Measurements from ENCODE around the gene LHCGR. TPM values are rescaled to one million over a fixed set of nuclear protein-coding genes. Genes with fewer than 3 reads are reported as not detected.

Gene LHCGR
- total RNA-seq, 2 experiments from 2014 or later, result not detected

- ChIA-PET CTCF (ENCODE audit: unreplicated experiment) (no interaction called here), POLR2A (no interaction called here)
- no TSS peak for BruUV-seq (replicated peaks)
- no peaks in the 10 kb centered on the region for H3K36me3 ChIP-seq (ENCODE audit: insufficient read depth, low read length)
- no peaks in the 10 kb centered on the region for H3K79me2 ChIP-seq (ENCODE audit: insufficient read depth, low read depth, low read length)
- H3K9me2 ChIP-seq (ENCODE audit: insufficient read depth, low read length), result no peaks in the 10 kb centered on the region
- no peaks in the 10 kb centered on the region for H3K4me1 ChIP-seq (ENCODE audit: insufficient read depth, low read length, poor library complexity, severe bottlenecking)
- no peak overlapping the region for H3K4me3 ChIP-seq (ENCODE audit: low read depth, low read length, poor library complexity, severe bottlenecking)
- H2AFZ ChIP-seq (ENCODE audit: low read length), result no peak overlapping the region
- no peak overlapping the region for H3K27ac ChIP-seq (ENCODE audit: low read depth, low read length, poor library complexity, severe bottlenecking)
- intact Hi-C loops (cut with micrococcal nuclease; ENCODE audit: unreplicated experiment), result no loop called here
- TF ChIP-seq EZH2phosphoT487 (IDR thresholded peaks at IDR 0.05; ENCODE audit: borderline replicate concordance, low read depth, low read length), result no peak
- TF ChIP-seq CTCF (conservative IDR thresholded peaks at IDR 0.05; ENCODE audit: low read length), result no peak
- DNase-seq (ENCODE audit: low spot score), result no peak
- H4K20me1 ChIP-seq (ENCODE audit: insufficient read depth, low read length), result no peaks in the 10 kb centered on the region
- no peaks in the 10 kb centered on the region for H3K9me3 ChIP-seq (ENCODE audit: low read length)
- no peak overlapping the region for H3K4me2 ChIP-seq (ENCODE audit: low read length)
These were observed 38.1 kb upstream of the LHCGR start for GRCh38 chr2:48793671-48794070.

DNA sequence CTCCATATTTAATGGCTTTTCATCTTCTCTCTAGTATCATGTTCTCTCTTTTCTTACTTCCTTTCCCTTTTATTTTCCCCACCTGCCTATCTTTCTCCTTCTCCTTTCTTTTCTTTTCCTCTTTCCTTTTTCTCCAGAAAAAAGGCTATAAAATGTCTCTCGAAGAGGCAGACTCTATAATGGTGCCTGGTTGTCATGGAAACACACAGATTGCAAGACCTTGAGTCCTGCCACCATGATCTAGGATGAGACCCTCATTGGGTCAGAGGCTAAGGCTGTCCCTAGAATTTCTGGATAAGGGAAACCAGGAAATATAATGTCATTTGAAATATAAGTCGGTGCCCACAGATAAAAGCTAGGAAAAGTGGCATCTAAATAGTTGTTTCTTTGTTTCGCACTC lies 36.5 kb upstream of the LHCGR start:
- Histone ChIP-seq H2AFZ (ENCODE audit: low read length) (no peak overlapping the region), H3K9me2 (ENCODE audit: insufficient read depth, low read length) (no peaks in the 10 kb centered on the region), H4K20me1 (ENCODE audit: insufficient read depth, low read length) (no peaks in the 10 kb centered on the region), H3K4me3 (ENCODE audit: low read depth, low read length, poor library complexity, severe bottlenecking) (no peak overlapping the region), H3K4me2 (ENCODE audit: low read length) (no peak overlapping the region), H3K27ac (ENCODE audit: low read depth, low read length, poor library complexity, severe bottlenecking) (no peak overlapping the region), H3K79me2 (ENCODE audit: insufficient read depth, low read depth, low read length) (no peaks in the 10 kb centered on the region), H3K36me3 (ENCODE audit: insufficient read depth, low read length) (no peaks in the 10 kb centered on the region), H3K4me1 (ENCODE audit: insufficient read depth, low read length, poor library complexity, severe bottlenecking) (no peaks in the 10 kb centered on the region), H3K9me3 (ENCODE audit: low read length) (no peaks in the 10 kb centered on the region)
- intact Hi-C loops (cut with micrococcal nuclease; ENCODE audit: unreplicated experiment), result no loop called here
- CTCF ChIA-PET (ENCODE audit: unreplicated experiment), result no interaction called here
- TF ChIP-seq CTCF (conservative IDR thresholded peaks at IDR 0.05; ENCODE audit: low read length) (no peak), EZH2phosphoT487 (IDR thresholded peaks at IDR 0.05; ENCODE audit: borderline replicate concordance, low read depth, low read length) (no peak)
- no TSS peak for BruUV-seq (replicated peaks)
- DNase-seq (ENCODE audit: low spot score), result no peak
- POLR2A ChIA-PET, result no interaction called here

- no peaks in the 10 kb centered on the region for H3K79me2 ChIP-seq (ENCODE audit: insufficient read depth, low read depth, low read length)
- TF ChIP-seq EZH2phosphoT487 (IDR thresholded peaks at IDR 0.05; ENCODE audit: borderline replicate concordance, low read depth, low read length) (no peak), CTCF (conservative IDR thresholded peaks at IDR 0.05; ENCODE audit: low read length) (no peak)
- no peak overlapping the region for H2AFZ ChIP-seq (ENCODE audit: low read length)
- intact Hi-C loops (cut with micrococcal nuclease; ENCODE audit: unreplicated experiment), result no loop called here
- no peak overlapping the region for H3K4me3 ChIP-seq (ENCODE audit: low read depth, low read length, poor library complexity, severe bottlenecking)
- no peaks in the 10 kb centered on the region for H3K36me3 ChIP-seq (ENCODE audit: insufficient read depth, low read length)
- no peaks in the 10 kb centered on the region for H3K9me2 ChIP-seq (ENCODE audit: insufficient read depth, low read length)
- H3K9me3 ChIP-seq (ENCODE audit: low read length), result no peaks in the 10 kb centered on the region
- H3K4me1 ChIP-seq (ENCODE audit: insufficient read depth, low read length, poor library complexity, severe bottlenecking), result no peaks in the 10 kb centered on the region
- no peaks in the 10 kb centered on the region for H4K20me1 ChIP-seq (ENCODE audit: insufficient read depth, low read length)
- DNase-seq (ENCODE audit: low spot score), result no peak
- ChIA-PET CTCF (ENCODE audit: unreplicated experiment) (no interaction called here), POLR2A (no interaction called here)
- BruUV-seq (replicated peaks), result no TSS peak
- H3K27ac ChIP-seq (ENCODE audit: low read depth, low read length, poor library complexity, severe bottlenecking), result no peak overlapping the region
- no peak overlapping the region for H3K4me2 ChIP-seq (ENCODE audit: low read length)
These were observed 35.1 kb upstream of the LHCGR start for GRCh38 chr2:48790407-48791170.
